K562 (cell line): ENCODE data around the gene RUVBL1. TPM values are rescaled to one million over a fixed set of nuclear protein-coding genes. Genes with fewer than 3 reads are reported as not detected.

Source experiments
- ADNP ChIP-seq: fragments of 200-800 bp; sonication (Bioruptor generic); IDR thresholded peaks from 2 replicates; pipeline ENCODE4 v1.6.1; 2016; ENCODE audit warnings: missing genetic modification characterization, missing compliant biosample characterization
- CBX5 ChIP-seq: IDR thresholded peaks from 2 replicates; pipeline ENCODE4 v1.6.1; 2014; ENCODE audit warnings: low read depth, borderline replicate concordance
- CC2D1A ChIP-seq: fragments of 450-650 bp; IDR thresholded peaks from 2 replicates; pipeline ENCODE4 v1.6.1; 2017; ENCODE audit warnings: mild to moderate bottlenecking
- CHD2 ChIP-seq: IDR thresholded peaks from 2 replicates; pipeline ENCODE4 v1.6.1; 2011; ENCODE audit warnings: low read depth, low read length
- ELK3 ChIP-seq: fragments of 450-650 bp; formaldehyde crosslinking; IDR thresholded peaks from 2 replicates; pipeline ENCODE4 v1.4.0; 2020; ENCODE audit warnings: mild to moderate bottlenecking
- FOXA3 ChIP-seq, 2 experiments: fragments of 450-650 bp in 1 of 2; sonication (generic) in 1 of 2; formaldehyde crosslinking; IDR thresholded peaks in 1 of 2; conservative IDR thresholded peaks in 1 of 2; 2 replicates each; pipeline versions ENCODE4 v1.4.0 to v1.8.0; 2020 to 2022; ENCODE audit warnings: mild to moderate bottlenecking in 2 of 2, missing genetic modification reagents in 1 of 2
- FOXP4 ChIP-seq: sonication (generic); formaldehyde crosslinking; IDR thresholded peaks from 2 replicates; pipeline ENCODE4 v1.8.0; 2022; ENCODE audit warnings: mild to moderate bottlenecking, missing genetic modification reagents, borderline replicate concordance
- GATAD2A ChIP-seq: fragments of 450-650 bp; IDR thresholded peaks from 2 replicates; pipeline ENCODE4 v1.6.1; 2017
- HDAC3 ChIP-seq: fragments of 450-650 bp; IDR thresholded peaks from 2 replicates; pipeline ENCODE4 v1.6.1; 2018; ENCODE audit warnings: borderline replicate concordance, mild to moderate bottlenecking, moderate library complexity; ENCODE audit not compliant: partially characterized antibody
- KHSRP ChIP-seq: fragments of 450-650 bp; IDR thresholded peaks from 2 replicates; pipeline ENCODE4 v1.6.1; 2017
- L3MBTL2 ChIP-seq: fragments of 450-650 bp; IDR thresholded peaks from 2 replicates; pipeline ENCODE4 v1.6.1; 2016; ENCODE audit warnings: mild to moderate bottlenecking, moderate library complexity
- MNT ChIP-seq, 2 experiments: fragments of 450-650 bp; conservative IDR thresholded peaks; 2 replicates each; pipeline ENCODE4 v1.6.1; 2017; ENCODE audit warnings: mild to moderate bottlenecking in 2 of 2, moderate library complexity in 2 of 2
- NFIC ChIP-seq: fragments of 450-650 bp; IDR thresholded peaks from 2 replicates; pipeline ENCODE4 v1.6.1; 2017; ENCODE audit warnings: mild to moderate bottlenecking, inconsistent platforms
- NFXL1 ChIP-seq: fragments of 450-650 bp; formaldehyde crosslinking; IDR thresholded peaks from 2 replicates; pipeline ENCODE4 v1.4.0; 2021; ENCODE audit warnings: mild to moderate bottlenecking
- SFPQ ChIP-seq: fragments of 200-400 bp; formaldehyde crosslinking; IDR thresholded peaks from 2 replicates; pipeline ENCODE4 v1.6.1; 2017; ENCODE audit warnings: mild to moderate bottlenecking, low read depth, low read length, moderate library complexity
- SMAD2 ChIP-seq: fragments of 150-350 bp; IDR thresholded peaks from 2 replicates; pipeline ENCODE4 v1.6.1; 2014; ENCODE audit warnings: low read depth, mild to moderate bottlenecking, low read length
- THRAP3 ChIP-seq: fragments of 450-650 bp; IDR thresholded peaks from 2 replicates; pipeline ENCODE4 v1.6.1; 2016; ENCODE audit warnings: mild to moderate bottlenecking, inconsistent platforms, borderline replicate concordance
- ZBED1 ChIP-seq: IDR thresholded peaks from 2 replicates; pipeline ENCODE4 v1.6.1; 2014
- ZBTB17 ChIP-seq: fragments of 450-650 bp; formaldehyde crosslinking; IDR thresholded peaks from 2 replicates; pipeline ENCODE4 v1.4.0; 2020; ENCODE audit warnings: mild to moderate bottlenecking
- ZBTB34 ChIP-seq: fragments of 250-450 bp; sonication (Bioruptor Pico); IDR thresholded peaks from 2 replicates; pipeline ENCODE4 v1.8.0; 2021; ENCODE audit warnings: mild to moderate bottlenecking, moderate library complexity
- ZNF24 ChIP-seq: fragments of 450-650 bp; IDR thresholded peaks from 2 replicates; pipeline ENCODE4 v1.6.1; 2016
- ZNF76 ChIP-seq: fragments of 250-450 bp; sonication (Bioruptor Pico); IDR thresholded peaks from 2 replicates; pipeline ENCODE4 v1.4.0; 2020; ENCODE audit warnings: mild to moderate bottlenecking, moderate library complexity, borderline replicate concordance
- polyA plus RNA-seq, 8 experiments: library from polyadenylated mRNA; depleted of rRNA in 4 of 8; stranded (reverse) in 5 of 8; unstranded in 3 of 8; fragments of >200 nt; fragmentation: Nextera tagmentation in 2 of 8; fragmentation: Illumina TruSeq in 1 of 8; extraction: Ambion mirVana in 2 of 8; extraction: Trizol in 1 of 8; gene quantifications; 2 replicates each; pipeline versions ENCODE4 v1.2.1 to v1.2.3, GENCODE V29; 2011 to 2014; ENCODE audit warnings: inconsistent platforms in 1 of 8, missing spikeins in 1 of 8
- total RNA-seq, 7 experiments: library from RNA; depleted of rRNA in 6 of 7; stranded (reverse); fragments of >200 nt in 6 of 7; fragmentation: Illumina TruSeq in 2 of 7; extraction: Trizol in 2 of 7; gene quantifications; 2 replicates each; pipeline versions ENCODE4 v1.2.1 to v1.2.3, GENCODE V29; 2011 to 2021; ENCODE audit warnings: low replicate concordance in 1 of 7

The RUVBL1 gene
- total and polyA plus RNA-seq, 9 of the 15 experiments (the other 6 are each of a cell fraction or from before 2014, with no cell fraction given) = 20.7 to 147 (median 113) TPM

DNA sequence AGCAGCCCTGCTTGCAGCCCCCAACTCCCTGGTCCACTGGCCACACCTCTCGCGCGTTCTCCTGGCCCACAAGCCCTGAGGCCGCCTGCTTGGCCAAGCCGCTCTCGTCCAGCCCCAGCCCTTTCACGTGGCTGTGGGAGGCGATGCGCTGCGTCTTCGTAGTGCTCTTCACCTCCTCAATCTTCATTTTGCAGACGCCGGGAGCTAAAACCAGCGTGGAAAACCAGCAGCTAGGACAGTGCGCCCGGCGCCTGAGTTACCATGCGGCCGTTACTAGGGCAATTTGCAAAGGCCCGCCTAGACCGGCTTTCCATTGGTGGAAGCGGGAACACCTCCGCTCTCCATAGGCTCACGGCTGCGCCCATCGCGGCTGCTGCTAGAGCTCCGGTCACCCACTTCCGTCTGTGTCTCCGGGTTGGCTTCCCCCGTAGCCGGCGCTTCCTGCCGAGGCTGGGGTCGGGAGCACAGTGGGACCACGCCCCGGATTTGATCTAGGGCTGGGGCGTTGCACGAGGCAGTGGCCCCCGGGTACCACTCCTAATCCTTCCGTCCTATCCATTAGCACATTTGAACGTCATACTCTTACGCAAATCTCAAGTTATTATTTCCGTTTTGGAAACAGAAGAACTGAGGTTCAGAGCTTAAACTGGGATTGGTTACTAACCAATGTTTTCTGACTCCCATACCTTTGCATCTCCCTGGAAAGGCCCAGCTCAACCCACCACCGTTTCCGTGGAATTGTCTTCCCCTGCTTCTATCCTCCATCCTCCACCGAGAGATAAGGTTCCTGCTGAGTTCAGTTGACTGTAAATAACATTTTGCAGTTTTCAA lies at the start of gene RUVBL1 (continued):
- TF ChIP-seq FOXA3 (CRISPR knock-in tag; conservative IDR thresholded peaks at IDR 0.05 in 1 of 2, IDR thresholded peaks at IDR 0.05 in 1 of 2) (no peak), L3MBTL2 (peak; percentile 94), MNT (conservative IDR thresholded peaks at IDR 0.05) (peak; percentile 89 to 95), THRAP3 (no peak), ADNP (tag) (no peak), HDAC3 (no peak), ELK3 (CRISPR knock-in tag) (no peak), ZBED1 (no peak), ZNF24 (peak; percentile 49; the same call in 1 of the 2 replicates), FOXP4 (CRISPR knock-in tag) (no peak), ZBTB34 (CRISPR knock-in tag) (no peak), GATAD2A (no peak), ZBTB17 (CRISPR knock-in tag) (no peak), NFIC (no peak), CHD2 (peak; percentile 81), NFXL1 (no peak), CBX5 (no peak), CC2D1A (no peak), SMAD2 (no peak), ZNF76 (CRISPR knock-in tag) (no peak), SFPQ (no peak), KHSRP (no peak)
